ENCODE results near the gene PLCB4. TPM values are rescaled to one million over a fixed set of nuclear protein-coding genes. Genes with fewer than 3 reads are reported as not detected.

PLCB4 gene
- total RNA-seq, 1 donor from 2014 or later, result 6.8 TPM

GRCh38 chr20:9408422-9409300, 339.8 kb downstream of the PLCB4 start:
- no peak for DNase-seq

DNA sequence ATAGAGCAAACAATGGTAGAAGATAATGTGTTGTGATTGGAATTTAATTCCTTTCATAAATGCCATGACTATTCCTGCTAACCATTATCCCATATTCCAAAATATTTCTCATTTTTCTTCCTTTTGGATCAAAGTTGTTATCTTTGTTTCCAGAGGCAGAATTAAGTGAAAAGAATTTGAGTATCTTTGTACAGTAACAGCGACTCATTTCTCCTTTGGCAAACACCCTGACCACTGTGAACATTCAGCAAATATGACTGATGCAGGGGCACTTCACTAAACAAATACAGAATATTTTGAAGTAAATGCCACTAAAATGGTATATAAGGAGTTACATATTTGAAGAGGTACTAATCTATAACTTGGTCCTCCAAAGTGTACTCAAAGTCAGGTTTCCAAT, 340.5 kb downstream of the PLCB4 start:
- no peak for DNase-seq

DNA sequence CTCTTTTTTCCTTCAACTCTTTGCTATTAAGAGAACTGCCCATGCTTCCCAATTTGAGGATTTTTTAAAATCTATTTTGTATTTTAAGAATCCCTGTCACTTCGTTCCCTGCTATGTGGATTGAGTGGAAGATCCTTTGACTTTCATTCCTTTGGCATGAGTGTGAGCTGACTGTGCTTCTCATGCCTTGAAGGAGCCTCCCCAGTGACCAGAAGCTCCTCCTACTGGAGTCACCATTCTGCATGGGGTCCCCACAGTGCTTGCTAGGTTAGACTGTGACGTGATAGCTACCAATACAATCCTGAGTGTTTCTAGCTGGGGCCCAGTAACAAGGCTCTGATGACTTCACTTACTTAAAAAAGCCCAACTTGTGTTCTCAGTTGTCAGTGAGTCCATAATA, 341.1 kb downstream of the PLCB4 start:
- no peak for DNase-seq

- DNase-seq, result no peak
These were observed 342.9 kb downstream of the PLCB4 start for GRCh38 chr20:9411833-9412232.

DNA sequence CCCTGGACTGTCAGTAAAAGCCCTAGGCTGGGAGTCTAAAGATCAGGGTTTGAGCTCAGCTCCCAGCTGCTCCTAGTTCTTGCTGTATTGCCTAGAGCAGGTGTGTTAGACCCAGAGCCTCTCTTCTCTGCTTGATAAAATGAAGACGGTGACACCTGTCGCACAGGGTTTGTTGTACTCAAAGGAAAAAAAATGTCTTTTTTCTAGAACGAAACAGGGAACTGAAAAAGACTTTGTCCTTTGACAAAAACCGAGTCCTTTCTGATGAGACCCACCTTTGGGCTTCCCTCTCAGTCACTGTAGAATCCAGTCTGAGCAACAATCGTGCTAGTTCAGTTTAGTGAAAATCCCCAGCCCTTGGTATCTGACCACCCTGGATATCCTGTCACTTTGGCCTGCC, 343.4 kb downstream of the PLCB4 start:
- no peak for DNase-seq

GRCh38 chr20:9413001-9413400, 344.1 kb downstream of the PLCB4 start:
- no peak for DNase-seq

- DNase-seq, result no peak
These were observed 346.5 kb downstream of the PLCB4 start for GRCh38 chr20:9415426-9415825.

DNA sequence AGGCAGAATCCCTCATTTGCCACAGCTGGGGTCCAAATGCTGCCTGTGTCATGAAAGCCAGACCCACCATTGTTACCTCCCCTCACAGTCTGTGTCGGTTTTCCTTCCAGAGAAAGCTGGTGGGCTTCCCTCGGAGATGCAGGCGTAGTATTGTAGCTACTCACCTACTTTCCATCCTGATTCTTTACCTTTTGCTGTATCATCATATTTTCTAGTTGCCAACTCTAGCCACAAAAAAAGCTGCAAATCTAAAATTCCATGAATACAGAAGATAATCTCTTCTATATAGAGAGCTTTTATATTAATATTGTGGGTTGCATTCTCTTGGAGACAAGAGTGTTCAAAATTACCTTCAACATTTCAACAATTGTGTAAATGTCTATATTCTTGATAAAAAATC, 347.5 kb downstream of the PLCB4 start:
- no peak for DNase-seq

GRCh38 chr20:9417665-9418064, 348.8 kb downstream of the PLCB4 start:
- DNase-seq, result no peak

DNA sequence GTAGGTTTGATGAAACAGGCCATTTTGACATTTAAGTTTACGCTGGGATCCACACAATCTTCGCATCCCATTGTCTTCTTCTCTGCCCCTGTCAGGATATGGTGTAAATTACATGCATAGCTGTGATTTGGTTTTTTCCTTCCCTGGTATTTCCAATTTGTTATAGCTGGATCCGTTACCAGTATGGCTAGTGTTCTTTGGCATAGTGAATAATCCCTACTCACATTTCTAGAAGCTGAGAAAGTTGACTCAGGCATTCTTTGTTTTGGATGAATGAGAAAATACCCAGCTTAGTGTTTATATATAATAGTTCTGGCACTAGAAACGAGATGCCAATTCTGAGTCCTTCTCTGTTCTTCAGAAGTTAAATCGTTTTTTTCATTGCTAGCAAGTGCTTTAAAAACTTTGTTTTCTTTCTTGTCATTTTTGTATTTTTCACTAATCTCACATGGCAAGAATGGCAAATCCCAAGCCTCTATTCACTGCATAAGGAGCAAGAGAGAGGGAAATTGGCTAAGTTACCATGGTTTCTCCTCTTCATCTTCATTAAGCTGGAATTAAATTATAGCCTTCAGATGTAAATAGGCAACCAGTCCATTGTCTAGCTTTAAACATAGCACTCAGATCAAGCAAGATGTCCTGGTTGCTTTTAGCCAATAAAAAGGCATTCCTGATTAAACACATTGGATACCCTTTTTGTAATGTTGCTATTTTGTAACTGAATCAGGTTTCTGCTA, 353.6 kb downstream of the PLCB4 start:
- DNase-seq, result no peak

DNA sequence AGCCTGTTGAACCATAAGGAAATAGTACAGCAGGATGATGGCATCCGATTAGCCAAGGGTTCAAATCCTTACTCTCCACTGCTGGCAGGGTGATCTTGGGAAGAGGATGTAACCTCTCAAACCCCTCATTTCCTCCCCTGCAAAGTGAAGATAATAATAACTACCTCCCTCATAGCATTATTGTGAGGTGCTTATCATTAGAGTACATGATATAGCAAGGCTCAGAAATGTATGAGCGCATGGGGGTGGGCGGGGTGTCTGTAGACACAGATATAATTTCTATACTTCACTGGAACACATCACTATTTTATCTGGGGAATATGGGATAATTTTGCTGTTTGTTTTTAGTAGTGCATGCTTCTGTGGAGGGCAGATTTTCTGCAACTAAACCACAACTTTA, 355.7 kb downstream of the PLCB4 start:
- no peak for DNase-seq

- DNase-seq, result no peak
These were observed 358.8 kb downstream of the PLCB4 start for GRCh38 chr20:9427430-9428291.

DNA sequence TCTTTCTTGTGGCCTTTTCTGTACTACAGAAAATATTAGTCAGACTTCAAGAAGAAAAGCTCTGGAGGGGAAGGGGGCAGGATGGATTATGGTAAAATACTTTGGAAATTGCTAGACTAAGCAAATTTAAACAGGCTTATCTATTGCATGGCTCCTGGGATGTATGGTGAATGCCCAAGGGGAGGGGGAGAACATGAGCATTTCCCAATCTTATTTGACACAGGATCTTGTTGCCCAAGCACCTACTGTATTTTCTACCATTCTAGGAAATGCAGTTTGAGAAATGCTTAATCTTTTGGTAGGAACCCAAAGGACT, 359.4 kb downstream of the PLCB4 start:
- no peak for DNase-seq

DNA sequence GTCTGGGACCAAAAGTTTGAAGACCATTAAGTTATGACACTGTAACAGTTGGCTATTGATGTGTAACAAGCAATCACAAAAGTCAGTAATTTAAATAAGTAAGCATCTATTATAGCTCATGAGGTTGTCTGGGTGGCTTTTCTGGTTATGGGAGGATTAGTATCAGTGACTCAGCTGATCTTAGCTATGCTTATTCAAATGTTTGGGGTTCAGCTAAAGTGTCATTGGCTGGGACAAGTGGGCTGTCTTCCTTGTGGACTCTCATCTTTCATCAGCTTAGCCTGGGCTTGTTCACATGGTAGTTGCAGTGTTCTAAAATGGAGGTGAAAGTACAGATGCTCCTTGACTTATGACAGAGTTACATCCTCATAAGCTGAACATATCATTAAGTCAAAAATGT, 370.9 kb downstream of the PLCB4 start:
- DNase-seq, result no peak

- DNase-seq, result no peak
These were observed 372.0 kb downstream of the PLCB4 start for GRCh38 chr20:9440892-9441291.

GRCh38 chr20:9441948-9442347, 373.1 kb downstream of the PLCB4 start:
- no peak for DNase-seq

DNA sequence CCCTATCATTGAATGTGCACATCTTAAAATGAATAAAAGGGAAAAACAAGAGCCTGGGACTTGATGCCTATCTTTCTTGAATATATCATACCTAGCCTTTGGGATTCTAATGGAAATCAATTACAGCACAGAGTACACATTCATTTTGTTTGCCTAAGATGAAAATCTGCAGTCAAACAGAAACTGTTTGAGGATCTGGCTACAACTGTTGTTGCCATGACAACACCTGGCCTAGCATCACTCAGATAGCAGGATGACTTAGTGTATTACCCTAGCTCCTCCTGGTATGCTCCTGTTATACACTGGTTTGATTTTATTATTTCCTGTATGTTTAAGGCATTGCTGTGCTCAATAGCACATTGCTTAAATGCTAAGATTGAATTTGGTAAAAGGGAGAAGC, 374.0 kb downstream of the PLCB4 start:
- no peak for DNase-seq

GRCh38 chr20:9444921-9445320, 376.0 kb downstream of the PLCB4 start:
- no peak for DNase-seq

DNA sequence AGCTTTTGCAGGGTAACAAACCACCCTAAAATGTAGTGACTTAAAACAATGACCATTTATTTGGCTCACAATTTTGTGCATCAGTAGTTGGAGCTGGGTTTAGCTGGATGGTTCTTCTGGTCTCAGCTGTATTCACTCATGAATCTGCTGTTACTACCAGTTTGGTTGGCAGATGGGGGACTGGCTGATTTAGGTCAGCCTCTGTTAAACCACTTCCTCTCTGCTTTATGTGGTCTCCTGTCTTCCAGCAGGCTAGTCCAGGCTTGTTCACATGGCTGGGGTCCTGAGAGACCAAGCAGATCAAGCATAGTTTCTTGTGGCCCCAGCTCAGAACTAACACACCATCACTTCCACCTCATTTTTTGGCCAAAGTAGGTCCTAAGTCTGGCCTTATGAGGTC, 378.3 kb downstream of the PLCB4 start:
- DNase-seq, result no peak

- no peak for DNase-seq
These were observed 384.3 kb downstream of the PLCB4 start for GRCh38 chr20:9453201-9453600.

- no peak for DNase-seq
These were observed 385.9 kb downstream of the PLCB4 start for GRCh38 chr20:9454791-9455190.

DNA sequence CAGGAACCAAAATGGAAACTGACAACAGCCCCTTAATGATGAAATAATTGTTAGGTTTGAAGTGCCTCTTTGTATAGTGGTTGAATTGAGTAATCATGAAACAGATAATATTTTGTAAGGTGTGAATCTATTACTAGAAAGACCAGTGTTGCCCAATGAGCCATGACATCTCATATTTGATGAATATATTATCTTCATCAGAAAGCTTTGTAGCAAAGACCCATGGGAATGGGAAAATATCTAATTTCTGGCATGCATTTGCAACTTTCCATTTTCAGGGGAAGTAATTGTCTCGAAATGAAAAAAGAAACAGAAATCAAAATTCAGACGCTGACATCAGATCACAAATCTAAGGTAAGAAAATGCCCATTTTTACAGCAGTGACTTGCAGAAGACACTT, 388.2 kb downstream of the PLCB4 start:
- no peak for DNase-seq
